Tibial nerve (tissue), 4 donors: ENCODE data around the gene ADGRG6.

ENCODE experiments used
- CTCF ChIP-seq, 5 experiments: fragments of 200-600 bp in 3 of 5; fragments of 450-650 bp in 2 of 5; sonication (generic) in 3 of 5; IDR thresholded peaks; one replicate each; pipeline ENCODE4 v1.5.1; 2016 to 2019; ENCODE audit warnings: antibody characterized with exemption in 5 of 5, mild to moderate bottlenecking in 3 of 5, moderate library complexity in 2 of 5
- EP300 ChIP-seq, 2 donors: sonication (generic); formaldehyde crosslinking; IDR thresholded peaks; one replicate each; pipeline ENCODE4 v1.6.1; 2017; ENCODE audit warnings: antibody characterized with exemption in 2 of 2, mild to moderate bottlenecking in 1 of 2

GRCh38 chr6:142367501-142368018 lies 65.8 kb downstream of the ADGRG6 start:
- TF ChIP-seq CTCF (IDR thresholded peaks at IDR 0.05), result no peak
- no peak for TF ChIP-seq EP300 (IDR thresholded peaks at IDR 0.05)
